Sigmoid colon (tissue), 4 donors: ENCODE data around the gene PRG2.

Experiments used
- CTCF ChIP-seq, 4 experiments: fragments of 450-650 bp in 3 of 4; fragments of 200-600 bp in 1 of 4; IDR thresholded peaks; one replicate each; pipeline ENCODE4 v1.5.1; 2016 to 2019; ENCODE audit warnings: antibody characterized with exemption in 4 of 4, mild to moderate bottlenecking in 3 of 4, moderate library complexity in 2 of 4
- EP300 ChIP-seq, 4 donors: sonication (generic); formaldehyde crosslinking; IDR thresholded peaks; one replicate each; pipeline ENCODE4 v1.6.1; 2017; ENCODE audit warnings: antibody characterized with exemption in 4 of 4
- POLR2A ChIP-seq, 2 donors: fragments of 450-650 bp; IDR thresholded peaks; one replicate each; pipeline ENCODE4 v1.6.1; 2016; ENCODE audit warnings: antibody characterized with exemption in 2 of 2, mild to moderate bottlenecking in 2 of 2, moderate library complexity in 2 of 2
- POLR2AphosphoS5 ChIP-seq, 4 donors: sonication (generic); formaldehyde crosslinking; IDR thresholded peaks; one replicate each; pipeline ENCODE4 v1.6.1; 2017; ENCODE audit warnings: antibody characterized with exemption in 4 of 4

- no peak for TF ChIP-seq CTCF (IDR thresholded peaks at IDR 0.05)
- no peak for TF ChIP-seq POLR2A (IDR thresholded peaks at IDR 0.05)
- TF ChIP-seq POLR2AphosphoS5 (IDR thresholded peaks at IDR 0.05): no peak
- TF ChIP-seq EP300 (IDR thresholded peaks at IDR 0.05): no peak
Observed at GRCh38 chr11:57340039-57340615, 50.3 kb downstream of the PRG2 start.
